Left ventricle myocardium inferior (tissue), 1 donor: ENCODE results near the gene ZDHHC21. TPM values are rescaled to one million over a fixed set of nuclear protein-coding genes. Genes with fewer than 3 reads are reported as not detected.
A peak's percentile ranks its signal among the peaks of the same experiment; 100 is the strongest.

Experiments used
- DNase-seq: peaks from one replicate; pipeline ENCODE4 v3.0.0-alpha.2; 2020
- H3K27ac ChIP-seq: fragments of 200-600 bp; replicated peaks from 2 replicates; pipeline ENCODE4 v1.8.0; 2021
- H3K27me3 ChIP-seq: fragments of 200-600 bp; 2 replicates; pipeline ENCODE4 v1.8.0; 2021; ENCODE audit warnings: low read depth
- H3K36me3 ChIP-seq: fragments of 200-600 bp; 2 replicates; pipeline ENCODE4 v1.8.0; 2021
- H3K4me1 ChIP-seq: fragments of 200-600 bp; 2 replicates; pipeline ENCODE4 v1.8.0; 2021
- H3K4me3 ChIP-seq: fragments of 200-600 bp; 2 replicates; pipeline ENCODE4 v1.8.0; 2021; ENCODE audit warnings: mild to moderate bottlenecking, moderate library complexity
- H3K9me3 ChIP-seq: fragments of 200-600 bp; replicated peaks from 2 replicates; pipeline ENCODE4 v1.8.0; 2021
- CTCF ChIP-seq: fragments of 200-600 bp; IDR thresholded peaks from 2 replicates; pipeline ENCODE4 v1.8.0; 2021; ENCODE audit warnings: antibody characterized with exemption, mild to moderate bottlenecking, borderline replicate concordance
- intact Hi-C: fragments of 100-400 bp; cut with micrococcal nuclease; formaldehyde crosslinking; loops from one replicate; pipeline ENCODE4 v1.11.0; 2022
- long read RNA-seq: library from polyadenylated mRNA; unstranded; transcript quantifications from one replicate; pipeline ENCODE4 v2.0.0, GENCODE V29; 2021
- total RNA-seq: library from RNA; stranded (reverse); fragmentation: NEBNext Ultra II Directional; extraction: Animal tissue kit (Norgen Biotek cat#: 25700); gene quantifications from one replicate; pipeline ENCODE4 v1.2.1, GENCODE V29; 2021
- donor health status: DM: no; HTN: yes; CAD: no; lungs with severe emphysema.

Gene ZDHHC21
- total RNA-seq, result 7.9 TPM
- long read RNA-seq, full-length matches to known transcripts, result 6 of 22 reads
- long read RNA-seq, partial matches to known transcripts, result 1 of 22 reads
- long read RNA-seq, other reads (novel, unspliced or antisense), result 15 of 22 reads

- peaks cover 24% of the 10 kb centered on the region for H3K4me1 ChIP-seq
- H3K4me3 ChIP-seq, result peak within 1 kb of the TSS; percentile 90
- no peaks in the 10 kb centered on the region for H3K27me3 ChIP-seq
- H3K36me3 ChIP-seq, result peaks cover 21% of the 10 kb centered on the region
- H3K9me3 ChIP-seq, result no peaks in the 10 kb centered on the region
- TF ChIP-seq CTCF, result no peak
- peak; percentile 78 for DNase-seq
- peak within 1 kb of the TSS; percentile 58 for H3K27ac ChIP-seq
- intact Hi-C loops, result no loop called here
Observed at GRCh38 chr9:14693251-14693861, at the start of gene ZDHHC21. Gene ZDHHC21, minus strand, starts transcription at chr9:14693432. Its CDS starts 19,092 bp downstream, at chr9:14674340.

- Histone ChIP-seq H3K4me3 (no peak overlapping the region), H3K4me1 (no peaks in the 10 kb centered on the region), H3K9me3 (no peaks in the 10 kb centered on the region), H3K27me3 (no peaks in the 10 kb centered on the region), H3K36me3 (no peaks in the 10 kb centered on the region), H3K27ac (no peak overlapping the region)
- no peak for TF ChIP-seq CTCF
- DNase-seq, result no peak
- intact Hi-C loops, result no loop called here
Observed at GRCh38 chr9:14741369-14741768, 48.1 kb upstream of the ZDHHC21 start.

- no peaks in the 10 kb centered on the region for H3K36me3 ChIP-seq
- TF ChIP-seq CTCF, result no peak
- no peaks in the 10 kb centered on the region for H3K27me3 ChIP-seq
- no peaks in the 10 kb centered on the region for H3K4me1 ChIP-seq
- no peaks in the 10 kb centered on the region for H3K9me3 ChIP-seq
- no peak overlapping the region for H3K27ac ChIP-seq
- H3K4me3 ChIP-seq, result no peak overlapping the region
- intact Hi-C loops, result no loop called here
- no peak for DNase-seq
Observed at GRCh38 chr9:14733133-14733532, 39.9 kb upstream of the ZDHHC21 start.

- no peak for TF ChIP-seq CTCF
Observed at GRCh38 chr9:14731294-14731981, 38.2 kb upstream of the ZDHHC21 start.

GRCh38 chr9:14730461-14730898, 37.2 kb upstream of the ZDHHC21 start:
- Histone ChIP-seq H3K4me3 (no peak overlapping the region), H3K27me3 (no peaks in the 10 kb centered on the region), H3K9me3 (no peaks in the 10 kb centered on the region), H3K4me1 (no peaks in the 10 kb centered on the region), H3K27ac (no peak overlapping the region), H3K36me3 (no peaks in the 10 kb centered on the region)
- no peak for DNase-seq
- TF ChIP-seq CTCF, result no peak
- intact Hi-C loops, result no loop called here

More at GRCh38 chr9:14731294-14731981, 38.2 kb upstream of the ZDHHC21 start:
- Histone ChIP-seq H3K4me3 (no peak overlapping the region), H3K27me3 (no peaks in the 10 kb centered on the region), H3K36me3 (no peaks in the 10 kb centered on the region), H3K9me3 (no peaks in the 10 kb centered on the region), H3K4me1 (no peaks in the 10 kb centered on the region), H3K27ac (peak overlapping the region; percentile 6)
- intact Hi-C loops, result no loop called here
- DNase-seq, result no peak
